GM06990 (cell line): ENCODE results near the gene IGFBP1.
"Not testable (repeated sequence)": the region's sequence is repeated elsewhere in the genome, so short reads cannot be mapped to it uniquely, and the experiment has no call there.

Experiments
- DNase-seq: peaks from one replicate; pipeline ENCODE4 v3.0.0-alpha.2; 2011; ENCODE audit not compliant: insufficient read length; ENCODE audit errors: extremely low read depth
- H3K27me3 ChIP-seq: replicated peaks from 2 replicates; pipeline ENCODE4 v1.6.0; 2011; ENCODE audit warnings: low read length; ENCODE audit not compliant: control insufficient read depth, insufficient read depth
- H3K36me3 ChIP-seq: 2 replicates; pipeline ENCODE4 v1.5.1; 2011; ENCODE audit warnings: low read length; ENCODE audit not compliant: control insufficient read depth, insufficient read depth
- H3K4me3 ChIP-seq: replicated peaks from 2 replicates; pipeline ENCODE4 v1.5.1; 2011; ENCODE audit warnings: low read depth, mild to moderate bottlenecking, control low read depth, low read length
- CTCF ChIP-seq: IDR thresholded peaks from 2 replicates; pipeline ENCODE4 v1.5.1; 2011; ENCODE audit warnings: low read length, control low read depth, mild to moderate bottlenecking, inconsistent platforms; ENCODE audit not compliant: insufficient read depth, poor library complexity, severe bottlenecking

Gene IGFBP1

GRCh38 chr7:45888185-45888992 is at the start of gene IGFBP1:
TSS of gene IGFBP1 (plus strand) at chr7:45888488. CDS start at chr7:45888653, 165 bp downstream.
- no peak for DNase-seq
- H3K4me3 ChIP-seq: no peak within 1 kb of the TSS; the same call in 1 of the 2 replicates
- H3K27me3 ChIP-seq: peaks cover 8% of the 10 kb centered on the region; the same call in 1 of the 2 replicates
- no peaks in the 10 kb centered on the region for H3K36me3 ChIP-seq
- TF ChIP-seq CTCF: no peak

- not testable (repeated sequence) for H3K4me3 ChIP-seq, DNase-seq, H3K27me3 ChIP-seq
Observed at GRCh38 chr7:45838852-45839251, 49.4 kb upstream of the IGFBP1 start.

GRCh38 chr7:45841926-45842717 is 46.2 kb upstream of the IGFBP1 start:
- H3K4me3 ChIP-seq, DNase-seq, H3K27me3 ChIP-seq, H3K36me3 ChIP-seq: not testable (repeated sequence)

More at GRCh38 chr7:45838852-45839251, 49.4 kb upstream of the IGFBP1 start:
- not testable (repeated sequence) for H3K36me3 ChIP-seq

- H3K4me3 ChIP-seq, DNase-seq, H3K27me3 ChIP-seq, H3K36me3 ChIP-seq: not testable (repeated sequence)
Observed at GRCh38 chr7:45846536-45846935, 41.8 kb upstream of the IGFBP1 start.

GRCh38 chr7:45848734-45849133 is 39.6 kb upstream of the IGFBP1 start:
- H3K4me3 ChIP-seq, H3K27me3 ChIP-seq: not testable (repeated sequence)

GRCh38 chr7:45852984-45853383 is 35.3 kb upstream of the IGFBP1 start:
- H3K27me3 ChIP-seq, DNase-seq, H3K4me3 ChIP-seq, H3K36me3 ChIP-seq: not testable (repeated sequence)

More at GRCh38 chr7:45848734-45849133, 39.6 kb upstream of the IGFBP1 start:
- H3K36me3 ChIP-seq, DNase-seq: not testable (repeated sequence)

GRCh38 chr7:45853491-45853890 is 34.8 kb upstream of the IGFBP1 start:
- not testable (repeated sequence) for H3K4me3 ChIP-seq, H3K36me3 ChIP-seq, DNase-seq, H3K27me3 ChIP-seq

- H3K27me3 ChIP-seq, H3K36me3 ChIP-seq, H3K4me3 ChIP-seq, DNase-seq: not testable (repeated sequence)
Observed at GRCh38 chr7:45855680-45856079, 32.6 kb upstream of the IGFBP1 start.

GRCh38 chr7:45856888-45857287 is 31.4 kb upstream of the IGFBP1 start:
- not testable (repeated sequence) for DNase-seq, H3K4me3 ChIP-seq, H3K36me3 ChIP-seq, H3K27me3 ChIP-seq
